GM21367 (cell line): ENCODE data around the gene VWA8.
"Not testable (repeated sequence)": the region's sequence is repeated elsewhere in the genome, so short reads cannot be mapped to it uniquely, and the experiment has no call there.

Source experiments
- ATAC-seq: cut with Tn5 transposase; IDR thresholded peaks from one replicate; pipeline ENCODE4 v1.9.1; 2021; ENCODE audit not compliant: unreplicated experiment

The VWA8 gene

GRCh38 chr13:41651413-41652058, 309.4 kb downstream of the VWA8 start:
- no peak for ATAC-seq

- no peak for ATAC-seq
Measured at GRCh38 chr13:41650706-41651105, 310.2 kb downstream of the VWA8 start.

GRCh38 chr13:41649659-41650058, 311.2 kb downstream of the VWA8 start:
- no peak for ATAC-seq

GRCh38 chr13:41648314-41648935, 312.5 kb downstream of the VWA8 start:
- no peak for ATAC-seq

GRCh38 chr13:41647699-41648313, 313.1 kb downstream of the VWA8 start:
- ATAC-seq = not testable (repeated sequence)

GRCh38 chr13:41645331-41645730, 315.6 kb downstream of the VWA8 start:
- ATAC-seq = no peak

- no peak for ATAC-seq
Measured at GRCh38 chr13:41644742-41645141, 316.2 kb downstream of the VWA8 start.

GRCh38 chr13:41643507-41643906, 317.4 kb downstream of the VWA8 start:
- no peak for ATAC-seq

GRCh38 chr13:41641961-41642360, 318.9 kb downstream of the VWA8 start:
- ATAC-seq = no peak

- ATAC-seq = no peak
Measured at GRCh38 chr13:41641429-41641828, 319.5 kb downstream of the VWA8 start.

- ATAC-seq = no peak
Measured at GRCh38 chr13:41639955-41640780, 320.7 kb downstream of the VWA8 start.

- no peak for ATAC-seq
Measured at GRCh38 chr13:41639237-41639904, 321.5 kb downstream of the VWA8 start.

- ATAC-seq = no peak
Measured at GRCh38 chr13:41637586-41637985, 323.3 kb downstream of the VWA8 start.

GRCh38 chr13:41637032-41637431, 323.9 kb downstream of the VWA8 start:
- ATAC-seq = not testable (repeated sequence)

- not testable (repeated sequence) for ATAC-seq
Measured at GRCh38 chr13:41636590-41636989, 324.3 kb downstream of the VWA8 start.

GRCh38 chr13:41634407-41634806, 326.5 kb downstream of the VWA8 start:
- ATAC-seq = no peak

- ATAC-seq = no peak
Measured at GRCh38 chr13:41633776-41634175, 327.1 kb downstream of the VWA8 start.

- no peak for ATAC-seq
Measured at GRCh38 chr13:41631296-41631965, 329.5 kb downstream of the VWA8 start.

- no peak for ATAC-seq
Measured at GRCh38 chr13:41627425-41627824, 333.5 kb downstream of the VWA8 start.

GRCh38 chr13:41624041-41624440, 336.9 kb downstream of the VWA8 start:
- ATAC-seq = no peak
